Right atrium auricular region (tissue), 2 donors: ENCODE measurements around the gene CDHR5. TPM values are rescaled to one million over a fixed set of nuclear protein-coding genes. Genes with fewer than 3 reads are reported as not detected.
A peak's percentile ranks its signal among the peaks of the same experiment; 100 is the strongest.

Experiments used
- DNase-seq: peaks from one replicate; pipeline ENCODE4 v3.0.0-alpha.2; 2019; ENCODE audit warnings: low spot score
- H3K27ac ChIP-seq, 2 donors: fragments of 200-600 bp; sonication (generic); 1 replicate in 1 of 2; 2 replicates in 1 of 2; pipeline ENCODE4 v1.5.1; 2016 to 2019
- H3K27me3 ChIP-seq, 2 donors: fragments of 200-600 bp; sonication (generic); one replicate each; pipeline versions ENCODE4 v1.5.1 to v1.6.0; 2017 to 2019
- H3K36me3 ChIP-seq: fragments of 200-600 bp; sonication (generic); one replicate; pipeline ENCODE4 v1.5.1; 2016
- H3K4me1 ChIP-seq, 2 donors: fragments of 200-600 bp; sonication (generic); one replicate each; pipeline versions ENCODE4 v1.5.1 to v1.6.0; 2017 to 2019
- H3K4me3 ChIP-seq, 2 donors: fragments of 200-600 bp; sonication (generic); 1 replicate in 1 of 2; 2 replicates in 1 of 2; pipeline ENCODE4 v1.5.1; 2017 to 2019; ENCODE audit warnings: mild to moderate bottlenecking in 1 of 2, moderate library complexity in 1 of 2
- H3K9me3 ChIP-seq, 2 donors: fragments of 200-600 bp; sonication (generic); one replicate each; pipeline ENCODE4 v1.5.1; 2019
- CTCF ChIP-seq, 2 donors: fragments of 200-600 bp; sonication (generic); IDR thresholded peaks; one replicate each; pipeline ENCODE4 v1.5.1; 2019; ENCODE audit warnings: antibody characterized with exemption in 2 of 2
- total RNA-seq, 2 donors: library from RNA; depleted of rRNA; stranded (reverse); fragments of >200 nt; gene quantifications; one replicate each; pipeline ENCODE4 v1.1.0, GENCODE V29; 2016

Gene CDHR5
- total RNA-seq, 2 donors from 2014 or later = not detected

- Histone ChIP-seq H3K4me3 (no peak overlapping the region), H3K27me3 (peaks cover 0 to 12% of the 10 kb centered on the region in 2 donors), H3K27ac (no peak overlapping the region), H3K4me1 (peaks cover 0 to 24% of the 10 kb centered on the region in 2 donors), H3K9me3 (no peaks in the 10 kb centered on the region), H3K36me3 (peaks cover 14% of the 10 kb centered on the region)
- no peak for TF ChIP-seq CTCF (IDR thresholded peaks at IDR 0.05)
- DNase-seq = no peak
These were observed 15.4 kb upstream of the CDHR5 start for GRCh38 chr11:640021-640706.

- H3K4me3 ChIP-seq = no peak overlapping the region
- H3K27ac ChIP-seq = no peak overlapping the region
- H3K9me3 ChIP-seq = no peaks in the 10 kb centered on the region
- no peak for TF ChIP-seq CTCF (IDR thresholded peaks at IDR 0.05)
- peaks cover 13% of the 10 kb centered on the region for H3K36me3 ChIP-seq
- DNase-seq = no peak
- H3K4me1 ChIP-seq = peaks cover 0 to 24% of the 10 kb centered on the region in 2 donors
- peaks cover 0 to 12% of the 10 kb centered on the region in 2 donors for H3K27me3 ChIP-seq
These were observed 14.7 kb upstream of the CDHR5 start for GRCh38 chr11:639332-639955.

GRCh38 chr11:638631-639331 lies 14.0 kb upstream of the CDHR5 start:
- no peak for DNase-seq
- Histone ChIP-seq H3K27me3 (peaks cover 0 to 12% of the 10 kb centered on the region in 2 donors), H3K9me3 (no peaks in the 10 kb centered on the region), H3K4me1 (peaks cover 0 to 24% of the 10 kb centered on the region in 2 donors), H3K36me3 (peaks cover 6% of the 10 kb centered on the region), H3K27ac (no peak overlapping the region), H3K4me3 (no peak overlapping the region)
- no peak for TF ChIP-seq CTCF (IDR thresholded peaks at IDR 0.05)

- H3K9me3 ChIP-seq = no peaks in the 10 kb centered on the region
- H3K27me3 ChIP-seq = peaks cover 0 to 12% of the 10 kb centered on the region in 2 donors
- no peak for TF ChIP-seq CTCF (IDR thresholded peaks at IDR 0.05)
- no peaks in the 10 kb centered on the region for H3K36me3 ChIP-seq
- H3K4me1 ChIP-seq = peaks cover 0 to 24% of the 10 kb centered on the region in 2 donors
- DNase-seq = no peak
- peak overlapping the region in 1 of 2 donors; percentile 37 for H3K4me3 ChIP-seq
- no peak overlapping the region for H3K27ac ChIP-seq
These were observed 13.1 kb upstream of the CDHR5 start for GRCh38 chr11:637593-638521.

GRCh38 chr11:637333-637592 lies 12.5 kb upstream of the CDHR5 start:
- Histone ChIP-seq H3K36me3 (no peaks in the 10 kb centered on the region), H3K9me3 (no peaks in the 10 kb centered on the region), H3K27me3 (peaks cover 0 to 12% of the 10 kb centered on the region in 2 donors), H3K4me3 (peak overlapping the region in 1 of 2 donors; percentile 37), H3K4me1 (peaks cover 0 to 24% of the 10 kb centered on the region in 2 donors), H3K27ac (no peak overlapping the region)
- no peak for DNase-seq
- TF ChIP-seq CTCF (IDR thresholded peaks at IDR 0.05) = no peak
